GM08714 (cell line): ENCODE measurements around the gene DPH5.
"Not testable (repeated sequence)": the region's sequence is repeated elsewhere in the genome, so short reads cannot be mapped to it uniquely, and the experiment has no call there.

Source experiments
- H3K4me3 ChIP-seq: fragments of 200-500 bp; sonication (Bioruptor generic); 2 replicates; pipeline ENCODE4 v1.5.1; 2014; ENCODE audit warnings: mild to moderate bottlenecking, low read length, inconsistent platforms
- ZNF274 ChIP-seq: IDR thresholded peaks from 2 replicates; pipeline ENCODE4 v1.6.1; 2012; ENCODE audit warnings: mild to moderate bottlenecking, low read depth, low read length

DPH5 gene

DNA sequence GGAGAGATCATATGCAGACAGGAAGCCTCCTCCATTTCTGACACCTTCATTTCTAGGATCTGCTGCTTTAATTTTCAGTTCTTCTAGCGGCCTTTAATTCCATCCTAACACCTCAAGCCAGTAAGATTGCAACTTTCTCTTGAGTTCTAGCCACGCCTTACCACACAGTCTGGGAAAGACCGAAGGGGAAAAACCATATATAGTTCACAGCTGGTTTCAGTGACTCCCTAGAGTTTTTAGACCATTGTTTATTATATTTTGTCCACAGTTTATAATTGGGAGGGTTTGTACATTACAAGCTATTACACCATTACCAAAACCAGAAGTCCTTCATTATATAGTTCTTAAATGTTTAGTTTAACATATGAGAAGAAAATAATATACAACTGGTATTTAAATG is 37.5 kb downstream of the DPH5 start:
- H3K4me3 ChIP-seq, result no peak overlapping the region
- TF ChIP-seq ZNF274, result no peak

DNA sequence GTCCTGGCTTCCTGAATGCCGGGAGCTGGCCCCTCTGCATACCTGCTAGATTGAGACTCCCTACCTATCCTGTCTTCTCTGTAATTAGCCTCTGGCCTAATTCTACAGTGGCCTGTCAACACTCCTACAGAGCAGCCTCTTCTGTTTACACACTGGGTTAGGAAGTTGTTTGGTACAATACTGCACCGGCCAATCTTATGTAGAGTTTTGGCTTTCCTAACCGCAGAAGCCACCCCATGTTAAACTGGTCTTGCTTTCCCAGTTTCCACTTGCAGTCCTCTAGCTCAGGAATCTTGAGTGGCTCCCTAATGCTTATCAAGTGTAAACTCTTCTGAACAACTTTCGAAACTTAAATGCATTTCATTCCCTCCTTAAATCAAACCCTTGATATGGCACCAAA is 42.8 kb downstream of the DPH5 start:
- TF ChIP-seq ZNF274, result no peak
- no peak overlapping the region for H3K4me3 ChIP-seq

DNA sequence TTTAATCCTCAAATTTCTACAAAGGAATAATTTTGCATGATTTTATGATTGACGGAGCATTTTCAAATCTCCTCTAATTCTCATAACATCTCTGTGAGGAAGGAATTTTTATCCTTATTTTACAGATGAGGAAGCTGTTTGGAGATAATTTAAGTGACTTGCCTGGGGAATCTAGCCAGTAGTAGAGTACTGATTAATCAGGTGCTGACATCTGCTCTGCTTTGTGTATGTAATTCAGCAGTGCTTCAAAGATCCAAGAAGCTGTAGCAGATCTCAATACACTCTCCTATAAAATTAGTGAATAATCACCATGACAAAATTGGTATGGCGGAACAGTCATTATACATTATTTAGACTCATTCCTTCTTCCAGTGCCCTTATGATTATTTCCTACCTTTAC is 46.0 kb downstream of the DPH5 start:
- H3K4me3 ChIP-seq, result no peak overlapping the region
- TF ChIP-seq ZNF274, result no peak

DNA sequence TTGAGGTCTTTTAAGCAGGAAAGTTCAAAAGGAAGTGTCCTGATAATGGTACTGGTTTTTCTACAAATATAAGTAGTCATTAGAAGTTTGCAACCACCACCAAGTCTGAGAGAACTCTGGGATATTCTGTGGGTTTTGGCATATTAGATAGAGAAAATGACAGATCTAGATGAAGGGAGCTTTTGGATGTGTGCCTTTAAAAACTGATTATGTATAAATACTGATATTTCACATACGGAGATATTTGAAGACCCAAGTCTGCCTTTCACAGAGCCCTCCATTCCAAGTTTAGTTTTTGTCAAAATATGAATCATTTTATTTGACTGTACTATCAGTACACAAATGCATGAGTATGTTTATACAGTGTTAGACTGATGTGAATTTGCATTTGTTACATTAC is 48.6 kb downstream of the DPH5 start:
- TF ChIP-seq ZNF274, result no peak
- no peak overlapping the region for H3K4me3 ChIP-seq

DNA sequence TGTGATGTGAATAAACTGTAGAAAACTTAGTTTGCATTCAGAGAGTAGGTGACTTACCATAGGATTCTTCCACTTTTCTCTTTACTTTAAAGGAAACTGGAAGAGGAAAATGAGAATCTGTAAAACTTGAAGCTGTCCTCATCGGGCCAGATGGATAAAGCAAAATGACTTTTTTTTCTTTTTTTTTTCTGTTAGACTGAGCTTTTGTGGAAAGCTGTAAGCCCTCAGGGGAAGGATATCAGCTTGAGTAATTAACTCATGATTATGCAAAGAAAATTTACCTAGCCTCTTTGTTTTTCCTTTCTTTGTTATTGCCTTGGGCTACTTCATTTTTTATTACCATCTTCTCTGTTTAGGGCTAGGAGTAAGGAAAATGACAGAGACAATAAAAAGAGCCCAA is 53.4 kb downstream of the DPH5 start:
- TF ChIP-seq ZNF274, result no peak
- no peak overlapping the region for H3K4me3 ChIP-seq

DNA sequence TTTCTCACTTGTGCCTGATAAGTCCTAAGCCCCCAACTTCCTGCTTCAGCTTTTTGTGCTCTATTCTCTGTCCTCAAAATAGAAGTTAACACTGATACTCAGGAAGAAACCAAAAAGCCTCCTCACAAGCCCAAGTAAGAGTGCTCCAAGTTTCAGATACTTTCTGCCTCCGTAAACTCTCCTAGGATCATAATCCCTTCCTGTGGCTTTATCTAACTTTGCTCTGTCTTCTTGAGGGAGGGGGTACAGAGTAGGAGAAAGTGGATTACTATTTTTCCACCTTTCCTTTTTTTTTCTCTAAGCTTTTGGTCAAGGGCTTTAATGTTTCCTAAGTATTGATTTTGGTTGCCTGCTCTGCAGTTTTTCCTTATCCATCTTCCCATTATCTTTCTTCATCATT is 54.6 kb downstream of the DPH5 start:
- TF ChIP-seq ZNF274, result no peak
- H3K4me3 ChIP-seq, result no peak overlapping the region

DNA sequence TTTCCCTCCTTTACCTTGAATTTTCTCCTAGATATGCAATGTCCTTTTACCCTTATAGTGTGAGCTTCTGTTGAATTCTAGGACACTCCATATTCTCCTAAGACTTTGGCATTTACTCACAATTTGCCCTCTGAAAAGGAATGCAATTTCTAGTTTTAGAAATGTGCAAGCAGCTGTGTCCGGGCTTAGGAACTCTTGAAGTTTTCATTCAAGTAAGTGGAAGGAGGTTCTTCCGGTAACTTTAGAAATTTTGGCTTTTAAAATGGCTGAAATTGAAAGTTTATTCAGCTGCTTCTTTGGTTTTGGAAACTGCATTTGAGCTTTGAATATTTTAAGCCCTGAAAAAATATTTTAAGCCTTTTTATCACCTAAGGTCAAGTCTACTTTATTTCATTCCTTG is 56.3 kb downstream of the DPH5 start:
- H3K4me3 ChIP-seq, result no peak overlapping the region
- no peak for TF ChIP-seq ZNF274

DNA sequence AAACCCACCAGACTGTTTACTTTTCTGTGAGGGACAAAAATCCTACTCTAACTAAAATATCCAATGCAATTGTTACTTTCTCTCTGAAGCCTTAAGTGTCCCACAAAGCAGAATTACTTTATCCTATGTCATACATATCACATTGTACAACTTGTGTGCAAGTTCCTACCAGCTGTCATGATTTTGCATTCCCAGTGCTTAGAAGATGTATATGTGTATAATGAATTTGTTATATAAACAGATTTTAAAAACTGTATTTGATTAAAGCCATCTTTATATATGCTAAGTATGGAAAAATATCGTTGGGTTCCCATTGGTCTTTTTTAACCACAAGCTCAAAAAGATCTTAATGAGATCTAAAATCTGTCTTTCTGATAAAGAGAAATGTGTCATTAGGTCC is 57.0 kb downstream of the DPH5 start:
- no peak overlapping the region for H3K4me3 ChIP-seq
- TF ChIP-seq ZNF274, result no peak

DNA sequence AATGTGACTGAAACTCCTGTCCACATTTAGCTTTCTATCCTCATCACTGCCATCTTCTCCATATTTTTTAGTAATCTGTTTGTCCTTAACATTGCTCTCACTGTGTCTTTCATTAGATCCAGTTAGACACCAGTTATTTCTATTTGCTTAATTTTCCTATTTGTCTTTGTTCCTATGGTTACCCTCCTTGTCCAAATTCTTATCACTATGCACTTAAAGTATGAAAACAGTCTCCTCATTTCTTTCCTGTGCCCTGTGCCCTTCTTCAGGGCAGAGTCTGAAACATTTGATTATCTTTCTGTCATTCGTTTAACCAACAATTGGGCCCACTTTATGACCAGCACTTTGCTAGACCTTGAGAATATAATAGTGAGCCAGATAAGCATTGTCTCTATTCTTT is 65.5 kb downstream of the DPH5 start:
- H3K4me3 ChIP-seq, result no peak overlapping the region
- no peak for TF ChIP-seq ZNF274

DNA sequence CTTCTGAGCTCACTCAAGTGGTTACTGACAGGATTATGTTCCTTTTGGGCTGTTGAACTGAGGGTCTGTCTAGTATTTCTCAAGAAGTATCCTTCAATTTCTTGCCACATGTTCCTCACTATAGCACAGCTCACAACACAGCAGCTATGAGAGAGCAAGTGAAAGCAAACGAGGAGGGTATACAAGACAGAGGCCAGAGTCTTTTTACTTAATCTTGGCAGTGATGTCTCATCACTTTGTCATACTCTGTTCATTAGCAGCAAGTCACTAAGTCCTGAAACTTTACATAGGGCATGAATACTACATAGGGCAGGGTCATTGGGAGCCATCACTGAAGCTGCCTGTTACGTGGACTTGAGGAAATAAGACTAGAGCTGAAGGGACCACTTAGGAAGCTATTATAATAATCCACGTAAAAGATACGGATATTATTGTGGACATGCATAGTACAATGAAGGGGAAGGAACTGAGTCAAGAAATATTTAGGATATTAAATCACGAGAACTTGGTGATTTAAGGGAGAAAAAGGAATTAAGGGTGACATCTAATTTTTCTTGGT is 66.0 kb downstream of the DPH5 start:
- H3K4me3 ChIP-seq, result no peak overlapping the region
- no peak for TF ChIP-seq ZNF274

DNA sequence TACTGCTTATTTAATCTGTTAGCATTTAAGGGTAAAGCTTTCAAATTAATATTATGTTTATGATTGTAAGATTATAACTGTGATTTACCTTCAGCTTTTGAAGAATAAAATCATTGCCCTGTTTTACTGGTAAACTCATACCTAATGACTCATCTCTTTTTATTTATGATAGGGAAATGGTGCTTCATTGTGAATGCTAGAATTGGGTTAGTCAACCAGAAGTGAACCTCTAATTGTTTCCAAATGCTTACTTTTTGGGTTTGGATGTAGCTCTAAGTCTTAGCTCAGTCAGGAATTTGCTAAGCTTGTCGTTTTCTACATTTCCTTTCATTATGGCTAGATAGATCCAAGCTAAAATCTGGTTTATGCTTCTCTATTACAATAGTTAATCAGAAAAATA is 70.3 kb downstream of the DPH5 start:
- TF ChIP-seq ZNF274, result no peak
- no peak overlapping the region for H3K4me3 ChIP-seq

DNA sequence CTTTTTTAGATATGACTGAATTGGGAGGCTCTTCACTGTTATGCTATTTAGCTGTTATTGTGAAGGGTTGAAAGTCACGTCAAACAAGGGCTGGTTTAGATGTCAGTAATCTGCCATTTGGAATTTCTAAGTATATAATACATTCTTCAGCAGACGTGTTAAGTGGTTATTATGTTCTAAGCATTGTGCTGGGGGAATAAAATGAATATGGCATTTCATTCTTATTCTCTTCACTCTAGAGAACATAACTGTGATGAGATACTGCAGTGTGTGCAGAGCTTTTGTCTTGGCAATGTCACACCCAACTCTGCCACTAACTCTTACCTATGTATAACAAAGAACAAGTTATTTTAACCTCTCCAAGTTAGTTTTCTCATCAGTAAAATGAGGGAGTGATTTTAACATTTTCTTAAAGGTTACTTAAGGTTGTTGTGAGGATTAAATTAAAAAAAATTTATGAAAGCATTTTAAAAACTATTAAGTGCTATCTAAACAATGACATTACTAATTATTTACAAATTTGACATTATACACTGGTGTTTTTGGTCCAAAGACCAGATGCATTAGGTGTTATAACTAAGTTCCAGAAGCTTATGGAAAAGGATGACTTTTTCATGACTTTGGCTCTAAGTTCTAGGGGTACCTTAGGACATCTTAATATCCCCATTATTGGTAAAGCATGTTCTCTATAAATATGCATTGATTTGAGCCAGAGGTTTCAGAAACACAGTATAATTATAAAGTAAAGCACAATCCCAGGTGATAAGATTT is 71.4 kb downstream of the DPH5 start:
- no peak overlapping the region for H3K4me3 ChIP-seq
- TF ChIP-seq ZNF274, result no peak

DNA sequence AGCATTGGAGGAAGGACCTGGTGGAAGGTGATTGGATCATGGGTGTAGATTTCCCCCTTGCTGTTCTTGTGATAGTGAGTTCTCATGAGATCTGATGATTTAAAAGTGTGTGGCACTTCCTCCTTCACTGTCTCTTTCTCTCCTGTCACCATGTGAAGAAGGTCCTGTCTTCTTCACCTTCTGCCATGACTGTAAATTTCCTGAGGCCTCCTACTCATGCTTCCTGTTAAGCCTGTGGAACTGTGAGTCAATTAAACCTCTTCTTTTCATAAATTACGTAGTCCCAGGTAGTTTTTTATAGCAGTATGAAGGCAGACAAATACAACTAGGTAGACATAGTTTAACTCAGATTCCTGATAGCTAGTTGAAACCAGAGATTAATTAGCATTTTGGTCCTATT is 72.6 kb downstream of the DPH5 start:
- H3K4me3 ChIP-seq, result not testable (repeated sequence)

DNA sequence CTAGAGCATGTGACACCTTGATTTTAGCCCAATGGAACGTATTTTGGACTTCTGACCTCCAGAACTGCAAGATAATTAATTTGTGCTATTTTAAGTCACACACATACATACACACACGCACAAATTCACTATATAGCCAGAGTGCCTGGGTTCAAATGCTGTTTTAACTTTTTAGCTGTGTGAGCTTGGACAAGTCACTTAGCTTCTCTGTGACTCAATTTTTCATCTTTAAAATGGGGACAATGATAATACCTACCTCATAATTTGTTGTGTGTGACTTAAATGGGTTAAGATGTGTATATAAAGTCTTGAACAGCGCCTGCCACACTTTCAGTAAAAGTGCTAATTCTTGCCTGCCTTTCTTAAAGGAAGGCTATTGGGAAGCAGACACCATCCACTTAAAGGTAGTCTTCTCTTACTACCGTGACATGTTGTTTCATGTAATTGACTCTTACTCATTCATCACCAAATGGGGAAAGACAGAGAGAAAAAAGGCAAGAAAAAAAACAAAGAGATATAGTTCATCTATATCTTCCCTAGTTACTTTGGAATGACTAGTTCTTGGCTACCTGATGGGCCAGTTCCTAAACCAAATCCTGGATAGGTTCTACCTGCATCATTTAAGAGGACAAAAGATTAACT is 73.4 kb downstream of the DPH5 start:
- no peak overlapping the region for H3K4me3 ChIP-seq
- TF ChIP-seq ZNF274, result no peak

DNA sequence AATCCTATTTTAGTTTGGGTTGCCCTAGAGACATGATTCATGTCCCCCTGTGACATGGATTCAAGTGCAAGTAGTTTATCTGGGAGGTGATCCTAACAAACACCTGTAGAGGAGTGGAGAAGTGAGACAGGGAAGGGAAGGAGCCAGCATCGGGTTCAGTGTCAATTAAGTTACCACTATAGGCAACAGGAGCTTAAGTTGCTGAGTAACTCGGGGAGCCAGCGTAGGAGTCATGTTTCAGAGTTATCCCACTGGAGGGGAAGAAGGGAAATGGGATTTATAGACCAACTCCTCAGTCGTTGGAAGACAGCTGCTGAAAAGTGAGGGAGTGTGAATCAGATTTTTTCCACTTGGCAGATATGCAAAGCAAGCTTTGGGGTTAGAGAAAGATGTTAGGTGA is 74.8 kb downstream of the DPH5 start:
- no peak for TF ChIP-seq ZNF274
- no peak overlapping the region for H3K4me3 ChIP-seq
